ENCODE measurements around the gene GJC2. TPM values are rescaled to one million over a fixed set of nuclear protein-coding genes. Genes with fewer than 3 reads are reported as not detected.

GJC2 gene
- polyA plus RNA-seq, 1 of the 3 experiments (the other 2 are of a cell fraction): 0.92 TPM

DNA sequence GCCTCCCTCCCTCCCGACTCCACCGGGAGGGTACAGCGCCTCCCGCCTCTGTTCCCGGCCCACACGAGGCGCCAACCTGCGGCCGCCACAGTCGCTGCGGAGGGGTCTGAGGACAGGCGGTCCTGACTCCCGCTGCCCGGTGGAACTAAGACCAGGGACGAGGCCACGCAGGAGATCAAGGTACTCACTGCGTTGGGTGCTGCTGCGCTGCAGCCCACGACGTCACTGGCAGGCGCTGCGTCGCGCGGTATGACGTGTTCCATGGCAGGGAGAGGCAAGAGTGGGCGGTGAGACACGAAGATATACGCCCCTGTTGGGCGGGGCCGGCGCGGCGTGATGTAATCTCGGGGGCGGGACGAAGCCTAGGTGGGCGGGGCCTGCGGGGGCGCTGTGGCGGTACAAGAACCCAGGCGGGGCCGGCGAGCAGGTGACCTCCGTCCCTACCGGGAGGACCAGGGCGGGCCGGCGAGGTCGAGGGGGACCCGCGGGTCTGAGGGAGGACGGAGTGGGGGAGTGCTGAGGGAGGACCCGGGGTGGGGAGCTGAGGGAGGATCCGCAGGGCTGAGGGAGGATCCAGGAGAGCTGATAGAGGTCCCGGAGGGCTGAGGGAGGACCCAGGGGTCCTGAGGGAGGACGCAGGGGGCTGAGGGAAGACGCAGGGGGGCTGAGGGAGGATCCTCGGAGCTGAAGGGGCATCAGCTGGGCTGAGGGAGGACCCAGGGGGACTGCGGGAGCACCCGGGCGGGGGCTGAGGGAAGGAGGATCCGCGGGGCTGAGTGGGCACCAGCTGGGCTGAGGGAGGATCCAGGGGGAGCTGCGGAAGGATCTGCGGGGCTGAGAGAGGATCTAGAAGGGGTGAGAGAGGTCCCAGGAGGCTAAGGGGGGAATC, 40.4 kb upstream of the GJC2 start, which contains the start of gene MRPL55:
MRPL55 (minus strand) TSS at position 227 of the 889 bp plus-strand sequence. CDS start 1,039 bp downstream, outside the sequence.
- H3K36me3 ChIP-seq (replicated peaks in 1 of 2; ENCODE audit: control insufficient read depth in 1 of 2, insufficient read depth in 2 of 2, low read length in 1 of 2): peaks cover 6 to 23% of the 10 kb centered on the region in 2 experiments
- H3K4me2 ChIP-seq: peak within 1 kb of the TSS; percentile 89
- H3F3A ChIP-seq (replicated peaks; ENCODE audit: insufficient read depth): no peaks in the 10 kb centered on the region
- H2AFZ ChIP-seq (ENCODE audit: low read depth): peak within 1 kb of the TSS; percentile 91
- ChIA-PET CTCF (interaction anchor here (0.7 to 5.6 kb wide), 5 partner anchors 21 to 70 kb away, joined by 3 to 31 read pairs (median 4); no protein-coding TSS in a partner anchor), POLR2A (interaction anchor here (0.6 to 1.4 kb wide), 2 partner anchors 42 to 298 kb away, joined by 3 to 8 read pairs; partner anchors contain the start of gene TRIM11)
- H3K4me1 ChIP-seq (ENCODE audit: control insufficient read depth in 1 of 2, insufficient read depth in 2 of 2, low read depth in 1 of 2, low read length in 1 of 2): peaks cover 4 to 27% of the 10 kb centered on the region in 2 experiments; a peak in 3 of 4 replicates
- WGBS (ENCODE audit: low lambda C conversion rate): 2% methylated on average over 49 of the region's 66 CpGs
- TF ChIP-seq NRF1 (IDR thresholded peaks at IDR 0.05; ENCODE audit: low read depth, low read length) (peak; percentile 30; the same call in 1 of the 2 replicates), ELF1 (IDR thresholded peaks at IDR 0.05) (no peak), RXRA (IDR thresholded peaks at IDR 0.05; ENCODE audit: borderline replicate concordance, low read depth) (no peak), FOSL2 (IDR thresholded peaks at IDR 0.05; ENCODE audit: borderline replicate concordance, low read depth) (no peak), MXI1 (IDR thresholded peaks at IDR 0.05; ENCODE audit: low read depth, low read length) (peak; percentile 84; the same call in 1 of the 2 replicates), FOXM1 (IDR thresholded peaks at IDR 0.05; ENCODE audit: low read depth) (no peak), TAF1 (IDR thresholded peaks at IDR 0.05; ENCODE audit: borderline replicate concordance, low read depth, low read length) (peak; percentile 72), RCOR1 (IDR thresholded peaks at IDR 0.05; ENCODE audit: low read length) (no peak), GABPA (IDR thresholded peaks at IDR 0.05; ENCODE audit: low read depth) (no peak), EZH2phosphoT487 (IDR thresholded peaks at IDR 0.05; ENCODE audit: borderline replicate concordance, low read depth) (no peak), CHD2 (IDR thresholded peaks at IDR 0.05; ENCODE audit: low read length, partially characterized antibody) (peak; percentile 71), FOXJ3 (CRISPR knock-in tag; IDR thresholded peaks at IDR 0.05) (0 out of 2 replicates have a peak, but pooled peaks have one; percentile 31), TCF12 (IDR thresholded peaks at IDR 0.05) (no peak), POLR2AphosphoS5 (IDR thresholded peaks at IDR 0.05; ENCODE audit: low read depth, low read length) (peak; percentile 91)
- TF ChIP-seq, protein P1, sequence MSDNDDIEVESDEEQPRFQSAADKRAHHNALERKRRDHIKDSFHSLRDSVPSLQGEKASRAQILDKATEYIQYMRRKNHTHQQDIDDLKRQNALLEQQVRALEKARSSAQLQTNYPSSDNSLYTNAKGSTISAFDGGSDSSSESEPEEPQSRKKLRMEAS (IDR thresholded peaks at IDR 0.05; ENCODE audit: low read depth): peak; percentile 78; the same call in 1 of the 2 replicates
- TF ChIP-seq, protein P2, sequence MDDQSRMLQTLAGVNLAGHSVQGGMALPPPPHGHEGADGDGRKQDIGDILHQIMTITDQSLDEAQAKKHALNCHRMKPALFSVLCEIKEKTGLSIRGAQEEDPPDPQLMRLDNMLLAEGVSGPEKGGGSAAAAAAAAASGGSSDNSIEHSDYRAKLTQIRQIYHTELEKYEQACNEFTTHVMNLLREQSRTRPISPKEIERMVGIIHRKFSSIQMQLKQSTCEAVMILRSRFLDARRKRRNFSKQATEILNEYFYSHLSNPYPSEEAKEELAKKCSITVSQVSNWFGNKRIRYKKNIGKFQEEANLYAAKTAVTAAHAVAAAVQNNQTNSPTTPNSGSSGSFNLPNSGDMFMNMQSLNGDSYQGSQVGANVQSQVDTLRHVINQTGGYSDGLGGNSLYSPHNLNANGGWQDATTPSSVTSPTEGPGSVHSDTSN (IDR thresholded peaks at IDR 0.05): peak; percentile 29; the same call in 1 of the 2 replicates
- TF ChIP-seq, protein P3, sequence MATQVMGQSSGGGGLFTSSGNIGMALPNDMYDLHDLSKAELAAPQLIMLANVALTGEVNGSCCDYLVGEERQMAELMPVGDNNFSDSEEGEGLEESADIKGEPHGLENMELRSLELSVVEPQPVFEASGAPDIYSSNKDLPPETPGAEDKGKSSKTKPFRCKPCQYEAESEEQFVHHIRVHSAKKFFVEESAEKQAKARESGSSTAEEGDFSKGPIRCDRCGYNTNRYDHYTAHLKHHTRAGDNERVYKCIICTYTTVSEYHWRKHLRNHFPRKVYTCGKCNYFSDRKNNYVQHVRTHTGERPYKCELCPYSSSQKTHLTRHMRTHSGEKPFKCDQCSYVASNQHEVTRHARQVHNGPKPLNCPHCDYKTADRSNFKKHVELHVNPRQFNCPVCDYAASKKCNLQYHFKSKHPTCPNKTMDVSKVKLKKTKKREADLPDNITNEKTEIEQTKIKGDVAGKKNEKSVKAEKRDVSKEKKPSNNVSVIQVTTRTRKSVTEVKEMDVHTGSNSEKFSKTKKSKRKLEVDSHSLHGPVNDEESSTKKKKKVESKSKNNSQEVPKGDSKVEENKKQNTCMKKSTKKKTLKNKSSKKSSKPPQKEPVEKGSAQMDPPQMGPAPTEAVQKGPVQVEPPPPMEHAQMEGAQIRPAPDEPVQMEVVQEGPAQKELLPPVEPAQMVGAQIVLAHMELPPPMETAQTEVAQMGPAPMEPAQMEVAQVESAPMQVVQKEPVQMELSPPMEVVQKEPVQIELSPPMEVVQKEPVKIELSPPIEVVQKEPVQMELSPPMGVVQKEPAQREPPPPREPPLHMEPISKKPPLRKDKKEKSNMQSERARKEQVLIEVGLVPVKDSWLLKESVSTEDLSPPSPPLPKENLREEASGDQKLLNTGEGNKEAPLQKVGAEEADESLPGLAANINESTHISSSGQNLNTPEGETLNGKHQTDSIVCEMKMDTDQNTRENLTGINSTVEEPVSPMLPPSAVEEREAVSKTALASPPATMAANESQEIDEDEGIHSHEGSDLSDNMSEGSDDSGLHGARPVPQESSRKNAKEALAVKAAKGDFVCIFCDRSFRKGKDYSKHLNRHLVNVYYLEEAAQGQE (IDR thresholded peaks at IDR 0.05; ENCODE audit: low read depth, low read length): peak; percentile 21; the same call in 1 of the 2 replicates
- TF ChIP-seq, protein P4, sequence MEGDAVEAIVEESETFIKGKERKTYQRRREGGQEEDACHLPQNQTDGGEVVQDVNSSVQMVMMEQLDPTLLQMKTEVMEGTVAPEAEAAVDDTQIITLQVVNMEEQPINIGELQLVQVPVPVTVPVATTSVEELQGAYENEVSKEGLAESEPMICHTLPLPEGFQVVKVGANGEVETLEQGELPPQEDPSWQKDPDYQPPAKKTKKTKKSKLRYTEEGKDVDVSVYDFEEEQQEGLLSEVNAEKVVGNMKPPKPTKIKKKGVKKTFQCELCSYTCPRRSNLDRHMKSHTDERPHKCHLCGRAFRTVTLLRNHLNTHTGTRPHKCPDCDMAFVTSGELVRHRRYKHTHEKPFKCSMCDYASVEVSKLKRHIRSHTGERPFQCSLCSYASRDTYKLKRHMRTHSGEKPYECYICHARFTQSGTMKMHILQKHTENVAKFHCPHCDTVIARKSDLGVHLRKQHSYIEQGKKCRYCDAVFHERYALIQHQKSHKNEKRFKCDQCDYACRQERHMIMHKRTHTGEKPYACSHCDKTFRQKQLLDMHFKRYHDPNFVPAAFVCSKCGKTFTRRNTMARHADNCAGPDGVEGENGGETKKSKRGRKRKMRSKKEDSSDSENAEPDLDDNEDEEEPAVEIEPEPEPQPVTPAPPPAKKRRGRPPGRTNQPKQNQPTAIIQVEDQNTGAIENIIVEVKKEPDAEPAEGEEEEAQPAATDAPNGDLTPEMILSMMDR (IDR thresholded peaks at IDR 0.05): peak; percentile 27; the same call in 1 of the 2 replicates
- TF ChIP-seq, protein P5, sequence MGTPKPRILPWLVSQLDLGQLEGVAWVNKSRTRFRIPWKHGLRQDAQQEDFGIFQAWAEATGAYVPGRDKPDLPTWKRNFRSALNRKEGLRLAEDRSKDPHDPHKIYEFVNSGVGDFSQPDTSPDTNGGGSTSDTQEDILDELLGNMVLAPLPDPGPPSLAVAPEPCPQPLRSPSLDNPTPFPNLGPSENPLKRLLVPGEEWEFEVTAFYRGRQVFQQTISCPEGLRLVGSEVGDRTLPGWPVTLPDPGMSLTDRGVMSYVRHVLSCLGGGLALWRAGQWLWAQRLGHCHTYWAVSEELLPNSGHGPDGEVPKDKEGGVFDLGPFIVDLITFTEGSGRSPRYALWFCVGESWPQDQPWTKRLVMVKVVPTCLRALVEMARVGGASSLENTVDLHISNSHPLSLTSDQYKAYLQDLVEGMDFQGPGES (IDR thresholded peaks at IDR 0.05; ENCODE audit: low read depth, low read length): no peak
- TF ChIP-seq, protein P6, sequence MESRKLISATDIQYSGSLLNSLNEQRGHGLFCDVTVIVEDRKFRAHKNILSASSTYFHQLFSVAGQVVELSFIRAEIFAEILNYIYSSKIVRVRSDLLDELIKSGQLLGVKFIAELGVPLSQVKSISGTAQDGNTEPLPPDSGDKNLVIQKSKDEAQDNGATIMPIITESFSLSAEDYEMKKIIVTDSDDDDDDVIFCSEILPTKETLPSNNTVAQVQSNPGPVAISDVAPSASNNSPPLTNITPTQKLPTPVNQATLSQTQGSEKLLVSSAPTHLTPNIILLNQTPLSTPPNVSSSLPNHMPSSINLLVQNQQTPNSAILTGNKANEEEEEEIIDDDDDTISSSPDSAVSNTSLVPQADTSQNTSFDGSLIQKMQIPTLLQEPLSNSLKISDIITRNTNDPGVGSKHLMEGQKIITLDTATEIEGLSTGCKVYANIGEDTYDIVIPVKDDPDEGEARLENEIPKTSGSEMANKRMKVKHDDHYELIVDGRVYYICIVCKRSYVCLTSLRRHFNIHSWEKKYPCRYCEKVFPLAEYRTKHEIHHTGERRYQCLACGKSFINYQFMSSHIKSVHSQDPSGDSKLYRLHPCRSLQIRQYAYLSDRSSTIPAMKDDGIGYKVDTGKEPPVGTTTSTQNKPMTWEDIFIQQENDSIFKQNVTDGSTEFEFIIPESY (IDR thresholded peaks at IDR 0.05; ENCODE audit: borderline replicate concordance, low read depth): no peak
- H3K9me2 ChIP-seq: no peaks in the 10 kb centered on the region
- H3K27ac ChIP-seq (ENCODE audit: low read depth in 2 of 2, low read length in 1 of 2): peak within 1 kb of the TSS; percentile 49 to 79; a peak in 3 of 4 replicates
- H3K27me3 ChIP-seq (ENCODE audit: insufficient read depth): no peaks in the 10 kb centered on the region
- H3K79me2 ChIP-seq (ENCODE audit: insufficient read depth): peaks cover 18% of the 10 kb centered on the region; the same call in 1 of the 2 replicates
- peak; percentile 96 for DNase-seq
- no peaks in the 10 kb centered on the region for H4K20me1 ChIP-seq (ENCODE audit: insufficient read depth)
- H3K9me3 ChIP-seq: no peaks in the 10 kb centered on the region
- H3K9ac ChIP-seq: peak within 1 kb of the TSS; percentile 93
- peak within 1 kb of the TSS; percentile 100 for H3K4me3 ChIP-seq (ENCODE audit: low read depth in 2 of 2, low read length in 1 of 2)
